HG03442 (cell line): ENCODE measurements around the gene TMEM205.
"Not testable (repeated sequence)": the region's sequence is repeated elsewhere in the genome, so short reads cannot be mapped to it uniquely, and the experiment has no call there.

Experiments used
- ATAC-seq: cut with Tn5 transposase; IDR thresholded peaks from one replicate; pipeline ENCODE4 v1.9.1; 2021; ENCODE audit warnings: mild to moderate bottlenecking, moderate library complexity; ENCODE audit not compliant: unreplicated experiment

Gene TMEM205

GRCh38 chr19:11373166-11373884, 27.3 kb upstream of the TMEM205 start:
- no peak for ATAC-seq

GRCh38 chr19:11370744-11371143, 24.7 kb upstream of the TMEM205 start:
- ATAC-seq, result no peak

DNA sequence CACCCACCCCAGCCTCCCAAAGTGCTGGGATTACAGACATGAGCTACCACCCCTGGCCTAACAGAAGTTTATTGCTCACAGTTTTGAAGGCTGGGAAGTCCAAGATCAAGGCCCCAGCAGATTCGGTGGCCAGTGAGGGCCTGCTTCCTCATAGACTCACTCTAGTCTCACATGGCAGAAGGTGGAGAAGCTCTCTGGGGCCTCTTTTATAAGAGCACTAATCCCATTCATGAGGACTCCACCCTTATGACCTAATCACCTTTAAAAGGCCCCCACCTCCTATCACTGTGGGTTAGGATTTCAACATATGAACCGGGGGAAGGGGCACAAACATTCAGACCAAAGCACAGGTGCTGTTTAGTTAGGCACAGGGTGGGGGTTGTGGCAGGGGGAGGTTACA, 21.5 kb upstream of the TMEM205 start:
- ATAC-seq, result no peak

DNA sequence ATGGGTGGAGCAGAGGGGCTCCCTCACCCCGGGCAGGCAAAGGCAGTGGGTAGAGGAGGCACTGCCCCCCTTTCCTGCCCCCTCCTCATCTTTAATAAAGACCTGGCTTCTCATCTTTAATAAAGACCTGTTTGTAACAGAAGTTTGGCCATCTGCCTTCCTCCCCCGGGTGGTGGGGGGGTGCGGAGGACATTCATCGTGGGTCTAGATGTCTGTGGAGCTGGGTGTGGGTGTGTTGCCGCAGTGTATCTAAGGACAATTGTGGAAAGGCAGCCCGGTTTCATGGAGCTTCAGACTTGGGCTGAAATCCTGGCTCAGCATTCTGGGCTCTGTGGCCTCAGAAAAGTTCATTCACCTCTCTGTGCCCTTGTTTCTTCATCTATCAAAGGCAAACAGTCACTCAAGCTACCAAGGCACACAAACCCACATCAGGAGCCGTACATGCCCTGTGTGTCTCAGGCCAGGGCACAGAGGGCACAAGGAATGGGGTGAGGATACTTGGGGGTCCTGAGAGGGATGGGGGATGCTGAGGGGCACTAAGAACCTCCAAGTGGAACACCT, 19.6 kb upstream of the TMEM205 start:
- no peak for ATAC-seq

DNA sequence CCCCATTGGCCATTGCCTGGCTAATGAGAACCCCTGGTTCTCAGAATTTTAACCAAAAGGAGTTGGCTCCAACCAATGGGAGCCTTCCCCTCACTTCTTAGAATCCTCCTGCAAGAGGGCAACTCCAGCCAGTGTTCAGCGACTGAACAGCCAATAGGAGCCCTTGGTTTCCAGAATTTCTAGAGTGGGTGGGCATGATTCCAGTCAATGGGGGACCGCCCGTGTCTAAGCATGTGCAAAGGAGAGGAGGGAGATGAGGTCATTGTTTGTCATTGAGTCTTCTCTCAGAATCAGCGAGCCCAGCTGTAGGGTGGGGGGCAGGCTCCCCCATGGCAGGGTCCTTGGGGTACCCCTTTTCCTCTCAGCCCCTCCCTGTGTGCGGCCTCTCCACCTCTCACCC, 18.9 kb upstream of the TMEM205 start:
- ATAC-seq, result no peak

GRCh38 chr19:11364296-11364904, 18.3 kb upstream of the TMEM205 start:
- ATAC-seq, result no peak

GRCh38 chr19:11363881-11364280, 17.8 kb upstream of the TMEM205 start:
- ATAC-seq, result no peak

DNA sequence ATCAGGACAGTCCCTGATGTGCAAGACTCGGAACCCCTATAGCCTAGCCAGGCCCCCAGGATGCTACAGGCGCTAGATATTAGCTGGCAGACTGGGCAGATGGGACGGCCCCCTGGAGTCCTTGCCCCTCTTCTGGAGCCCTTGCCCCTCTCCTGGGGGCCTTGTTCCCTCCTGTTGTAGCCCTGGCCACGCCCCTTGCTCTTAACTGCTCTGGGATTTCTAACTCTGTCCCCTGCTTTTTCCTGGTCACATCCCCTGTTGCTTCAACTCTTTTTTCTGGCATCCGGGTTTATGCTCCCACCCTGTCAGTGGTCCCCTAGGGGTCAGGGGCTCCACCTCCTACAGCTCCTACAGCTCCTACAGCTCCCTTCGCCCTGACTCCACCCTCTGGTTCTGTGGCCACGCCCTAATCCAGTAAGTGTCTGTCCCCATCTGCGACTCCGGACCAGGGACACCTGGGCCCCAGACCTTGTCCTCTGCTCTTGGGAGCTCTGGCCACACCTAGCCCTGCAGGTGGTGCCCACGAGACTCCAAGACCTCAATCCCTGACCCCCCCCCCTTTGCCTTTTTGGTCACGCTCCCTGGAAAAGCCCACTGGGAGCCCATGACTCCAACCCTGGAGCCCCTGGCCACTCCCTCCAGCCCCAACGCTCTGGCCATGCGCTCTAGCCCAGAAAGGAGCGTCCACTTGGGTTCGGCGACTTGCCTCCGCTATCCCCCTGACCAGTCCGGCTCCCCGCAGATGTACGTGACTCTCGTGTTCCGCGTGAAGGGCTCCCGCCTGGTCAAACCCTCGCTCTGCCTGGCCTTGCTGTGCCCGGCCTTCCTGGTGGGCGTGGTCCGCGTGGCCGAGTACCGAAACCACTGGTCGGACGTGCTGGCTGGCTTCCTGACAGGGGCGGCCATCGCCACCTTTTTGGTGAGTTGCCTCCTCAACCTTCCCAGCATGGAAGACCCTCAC, 16.0 kb upstream of the TMEM205 start:
- ATAC-seq, result no peak

GRCh38 chr19:11361037-11361770, 15.1 kb upstream of the TMEM205 start:
- ATAC-seq, result no peak

- no peak for ATAC-seq
These were observed 13.4 kb upstream of the TMEM205 start for GRCh38 chr19:11359421-11359820.

DNA sequence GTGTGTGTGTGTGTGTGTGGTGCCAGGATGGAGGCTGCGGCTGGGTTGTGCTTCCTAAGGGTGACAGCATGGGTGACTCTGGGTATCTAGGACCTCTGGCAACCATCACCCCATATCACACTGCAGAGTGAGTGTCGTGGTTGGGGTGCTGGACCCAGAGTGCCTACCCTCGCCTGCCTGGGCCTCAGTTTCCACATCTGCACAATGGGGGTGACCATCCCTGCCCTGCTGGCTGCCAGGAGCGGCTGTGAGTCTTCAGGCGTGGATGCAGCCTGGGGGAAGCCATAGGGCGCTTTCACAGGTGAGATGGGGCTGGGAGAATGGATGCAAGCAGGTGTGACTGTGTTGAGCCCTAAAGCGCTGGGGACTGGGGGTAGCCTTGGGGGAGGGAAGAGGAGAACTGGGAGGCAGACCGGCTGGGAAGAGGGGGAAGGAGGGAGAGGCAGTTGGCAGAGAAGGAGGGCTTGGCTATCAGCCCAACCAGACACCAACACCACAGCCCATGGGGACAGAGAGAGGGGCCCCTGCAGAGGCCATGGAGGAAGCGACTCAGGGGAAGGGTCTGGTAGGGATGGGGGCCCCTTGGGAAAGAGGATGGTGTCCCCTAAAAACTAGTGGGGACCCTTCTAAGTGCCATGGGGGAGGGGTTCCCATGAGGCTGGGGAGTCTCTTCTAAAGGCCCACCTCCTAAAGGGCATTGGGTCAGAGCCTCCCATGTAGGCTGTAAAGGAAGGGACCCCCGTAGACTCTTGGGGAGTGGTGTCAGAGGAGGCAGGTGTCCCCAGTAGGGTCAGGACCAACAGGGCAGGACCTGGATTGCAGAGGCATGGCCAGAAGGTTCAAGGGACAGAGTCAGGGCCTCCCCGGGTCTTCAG, 10.8 kb upstream of the TMEM205 start:
- no peak for ATAC-seq

DNA sequence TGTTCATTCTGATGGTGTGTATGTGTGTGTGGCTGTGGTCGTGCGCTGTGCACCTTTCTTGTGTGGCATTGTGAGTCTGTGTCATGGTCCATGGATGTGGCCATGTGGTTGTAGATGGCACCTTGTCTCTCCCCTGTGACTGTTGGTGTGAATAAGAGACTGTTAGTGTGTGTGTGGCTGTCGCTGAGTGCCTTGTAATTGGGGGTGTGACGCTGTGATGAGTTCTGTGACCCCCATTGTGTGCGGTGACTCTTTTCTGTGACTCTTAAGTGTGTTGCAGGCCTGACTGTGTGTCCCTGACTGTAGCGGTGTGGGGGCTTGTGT, 10.0 kb upstream of the TMEM205 start:
- ATAC-seq, result no peak

GRCh38 chr19:11355160-11356073, 9.3 kb upstream of the TMEM205 start, which contains the start of gene PLPPR2:
PLPPR2 (plus strand) TSS chr19:11355432; CDS start chr19:11357674, 2,242 bp downstream.
- ATAC-seq, result no peak

DNA sequence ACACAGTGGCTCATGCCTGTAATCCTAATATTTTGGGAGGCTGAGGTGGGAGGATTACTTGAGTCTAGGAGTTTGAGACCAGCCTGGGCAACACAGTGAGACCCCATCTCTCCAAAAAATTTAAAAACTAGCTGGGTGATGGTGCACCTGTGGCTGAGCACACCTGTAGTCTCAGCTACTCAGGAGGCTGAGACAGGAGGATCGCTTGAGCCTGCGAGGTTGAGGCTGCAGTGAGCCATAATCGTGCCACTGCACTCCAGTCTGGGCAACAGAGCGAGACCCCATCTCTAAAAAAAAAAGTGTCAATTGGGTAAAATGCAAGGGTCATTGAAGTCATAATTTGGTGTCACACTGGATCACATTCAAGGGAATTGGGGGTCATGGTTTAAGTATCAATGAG, 8.0 kb upstream of the TMEM205 start:
- ATAC-seq, result not testable (repeated sequence)

- ATAC-seq, result no peak
These were observed 3.1 kb upstream of the TMEM205 start for GRCh38 chr19:11349171-11349570.

- no peak for ATAC-seq
These were observed 1.5 kb upstream of the TMEM205 start for GRCh38 chr19:11347546-11348039.

DNA sequence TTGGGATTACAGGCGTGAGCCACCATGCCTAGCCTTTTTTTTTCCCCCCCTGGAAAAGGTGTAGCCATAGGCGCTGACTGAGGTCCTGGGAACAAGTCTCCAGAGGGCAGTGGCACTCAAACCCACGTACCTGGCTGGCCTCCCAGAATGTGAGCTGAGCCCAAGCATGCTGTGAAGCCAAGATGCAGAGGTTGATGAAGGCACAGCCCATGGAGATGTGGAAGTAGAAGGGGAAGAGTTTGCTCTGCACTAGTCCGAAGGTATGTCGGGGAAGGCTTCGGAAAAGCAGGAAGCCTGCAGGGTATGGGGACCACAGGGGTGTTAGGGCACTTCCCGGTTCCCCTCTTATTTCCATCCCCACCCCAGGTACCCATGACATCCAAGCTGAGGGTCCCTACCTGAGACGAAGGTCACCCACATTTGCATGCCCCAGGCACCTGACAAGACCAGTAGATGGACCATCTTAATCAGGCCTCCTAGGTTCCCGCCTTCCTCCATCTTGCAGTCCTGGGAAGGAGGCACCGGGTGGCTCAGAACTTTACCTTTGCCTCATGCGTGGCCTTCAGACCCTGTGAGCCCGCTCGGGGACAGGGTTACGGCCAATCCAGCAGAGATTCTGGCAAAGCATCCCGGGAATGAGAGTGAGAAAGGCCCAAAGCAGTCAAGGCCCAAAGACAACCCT, 805 bp downstream of the TMEM205 start:
- ATAC-seq, result no peak

- no peak for ATAC-seq
These were observed 3.6 kb downstream of the TMEM205 start for GRCh38 chr19:11342429-11342828.
